Activated CD4-positive, alpha-beta T cell treated with anti-CD3 and anti-CD28 coated beads, Interleukin-2, amount 50 U/mL, for 48 hours (primary cell): Measurements from ENCODE around the gene SERPINE3.

Experiments used
- DNase-seq, 2 experiments: peaks; one replicate each; pipeline ENCODE4 v3.0.0-alpha.2; 2020

The SERPINE3 gene

GRCh38 chr13:51329606-51330005 is 9.9 kb upstream of the SERPINE3 start:
- DNase-seq: no peak

- DNase-seq: no peak
These were observed 8.7 kb upstream of the SERPINE3 start for GRCh38 chr13:51330791-51331190.

- DNase-seq: no peak
These were observed 8.1 kb upstream of the SERPINE3 start for GRCh38 chr13:51331354-51331861.

GRCh38 chr13:51332566-51333361 is 6.7 kb upstream of the SERPINE3 start:
- no peak for DNase-seq

GRCh38 chr13:51333421-51333820 is 6.1 kb upstream of the SERPINE3 start:
- DNase-seq: no peak

GRCh38 chr13:51333826-51334225 is 5.7 kb upstream of the SERPINE3 start:
- no peak for DNase-seq

- DNase-seq: no peak
These were observed 2.7 kb upstream of the SERPINE3 start for GRCh38 chr13:51336746-51337145.

- no peak for DNase-seq
These were observed 651 bp downstream of the SERPINE3 start for GRCh38 chr13:51339952-51340732.

GRCh38 chr13:51341232-51341631 is 1.7 kb downstream of the SERPINE3 start:
- no peak for DNase-seq

GRCh38 chr13:51341791-51342190 is 2.3 kb downstream of the SERPINE3 start:
- no peak for DNase-seq

- no peak for DNase-seq
These were observed 3.2 kb downstream of the SERPINE3 start for GRCh38 chr13:51342706-51343105.

- no peak for DNase-seq
These were observed 4.0 kb downstream of the SERPINE3 start for GRCh38 chr13:51343475-51343874.

GRCh38 chr13:51346397-51346796 is 6.9 kb downstream of the SERPINE3 start:
- DNase-seq: no peak

GRCh38 chr13:51347099-51347498 is 7.6 kb downstream of the SERPINE3 start:
- DNase-seq: no peak

GRCh38 chr13:51348069-51348967 is 8.8 kb downstream of the SERPINE3 start:
- no peak for DNase-seq

GRCh38 chr13:51349016-51349415 is 9.5 kb downstream of the SERPINE3 start:
- DNase-seq: no peak

GRCh38 chr13:51355217-51355616 is 15.7 kb downstream of the SERPINE3 start:
- no peak for DNase-seq

- no peak for DNase-seq
These were observed 18.6 kb downstream of the SERPINE3 start for GRCh38 chr13:51357928-51358595.

GRCh38 chr13:51359352-51359751 is 19.9 kb downstream of the SERPINE3 start:
- DNase-seq: no peak

- no peak for DNase-seq
These were observed 21.0 kb downstream of the SERPINE3 start for GRCh38 chr13:51360489-51360888.

- no peak for DNase-seq
These were observed 21.6 kb downstream of the SERPINE3 start for GRCh38 chr13:51361106-51361505.

- no peak for DNase-seq
These were observed 24.1 kb downstream of the SERPINE3 start for GRCh38 chr13:51363625-51364024.
